Calu3 (cell line): ENCODE measurements around the gene ZNF205. TPM values are rescaled to one million over a fixed set of nuclear protein-coding genes. Genes with fewer than 3 reads are reported as not detected.

ENCODE experiments used
- BruUV-seq: library from RNA; stranded (reverse); fragments of 400-500 nt; replicated peaks from 2 replicates; lab custom pipeline; 2021; lab: Mats Ljungman, UMichigan
- CTCF ChIA-PET: fragments of 300-600 bp; sonication (Branson Sonifier 250); formaldehyde crosslinking; loops from one replicate; lab custom pipeline; 2022; ENCODE audit warnings: antibody characterized with exemption; lab: Charles Lee
- DNase-seq: peaks from one replicate; pipeline ENCODE4 v3.0.0; 2022
- H3K27ac Mint-ChIP-seq: one replicate; pipeline ENCODE4 v1.8.0; 2022; ENCODE audit warnings: mixed read lengths; ENCODE audit not compliant: unreplicated experiment
- H3K27me3 Mint-ChIP-seq: one replicate; pipeline ENCODE4 v1.8.0; 2022; ENCODE audit warnings: mixed read lengths; ENCODE audit not compliant: unreplicated experiment
- H3K36me3 Mint-ChIP-seq: one replicate; pipeline ENCODE4 v1.8.0; 2022; ENCODE audit warnings: mild to moderate bottlenecking, moderate library complexity, mixed read lengths; ENCODE audit not compliant: insufficient read depth, unreplicated experiment
- H3K4me1 Mint-ChIP-seq: one replicate; pipeline ENCODE4 v1.8.0; 2022; ENCODE audit warnings: mild to moderate bottlenecking, low read depth, mixed read lengths; ENCODE audit not compliant: unreplicated experiment
- H3K4me3 Mint-ChIP-seq: one replicate; pipeline ENCODE4 v1.8.0; 2022; ENCODE audit warnings: mild to moderate bottlenecking, low read depth, moderate library complexity, mixed read lengths; ENCODE audit not compliant: unreplicated experiment
- H3K9me3 Mint-ChIP-seq: one replicate; pipeline ENCODE4 v1.8.0; 2022; ENCODE audit warnings: low read depth, mixed read lengths; ENCODE audit not compliant: unreplicated experiment
- intact Hi-C: fragments of 100-400 bp; cut with micrococcal nuclease; formaldehyde crosslinking; loops from one replicate; pipeline ENCODE4 v1.10.0; 2022; ENCODE audit not compliant: unreplicated experiment
- total RNA-seq: library from RNA; stranded (reverse); gene quantifications from 2 replicates; pipeline ENCODE4 v1.2.3, GENCODE V29; 2022
- TF ChIP-seq, protein P1 (sequence below): fragments of 200-600 bp; IDR thresholded peaks from one replicate; pipeline ENCODE4 v1.8.0; 2022; ENCODE audit warnings: antibody characterized with exemption; ENCODE audit not compliant: unreplicated experiment

ZNF205 gene
- total RNA-seq, 1 experiment from 2014 or later = 17.2 TPM

GRCh38 chr16:3150346-3151218 is 38.2 kb downstream of the ZNF205 start:
- intact Hi-C loops = no loop called here

DNA sequence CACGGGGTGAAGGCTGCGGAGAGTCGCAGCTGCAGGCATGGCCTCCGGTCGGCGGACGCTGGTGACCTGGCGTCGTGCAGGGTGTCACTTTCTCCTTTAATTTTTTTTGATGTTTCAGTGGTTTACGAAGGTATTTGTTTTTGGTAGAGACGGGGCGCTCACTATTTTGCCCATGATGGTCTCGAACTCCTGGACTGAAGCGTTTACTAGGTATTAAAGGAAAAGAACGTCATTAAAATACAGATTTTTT is 39.6 kb downstream of the ZNF205 start:
- Mint-ChIP-seq H3K27ac (peak overlapping the region; percentile 100), H3K4me1 (peaks cover 21% of the 10 kb centered on the region), H3K4me3 (peak overlapping the region; percentile 89), H3K27me3 (no peaks in the 10 kb centered on the region), H3K9me3 (no peaks in the 10 kb centered on the region), H3K36me3 (peaks cover 53% of the 10 kb centered on the region)
- CTCF ChIA-PET = interaction anchor here (1.0 to 1.2 kb wide), 3 partner anchors 14 to 22 kb away, joined by 3 to 4 read pairs (median 3); no protein-coding TSS in a partner anchor
- TF ChIP-seq, protein P1, sequence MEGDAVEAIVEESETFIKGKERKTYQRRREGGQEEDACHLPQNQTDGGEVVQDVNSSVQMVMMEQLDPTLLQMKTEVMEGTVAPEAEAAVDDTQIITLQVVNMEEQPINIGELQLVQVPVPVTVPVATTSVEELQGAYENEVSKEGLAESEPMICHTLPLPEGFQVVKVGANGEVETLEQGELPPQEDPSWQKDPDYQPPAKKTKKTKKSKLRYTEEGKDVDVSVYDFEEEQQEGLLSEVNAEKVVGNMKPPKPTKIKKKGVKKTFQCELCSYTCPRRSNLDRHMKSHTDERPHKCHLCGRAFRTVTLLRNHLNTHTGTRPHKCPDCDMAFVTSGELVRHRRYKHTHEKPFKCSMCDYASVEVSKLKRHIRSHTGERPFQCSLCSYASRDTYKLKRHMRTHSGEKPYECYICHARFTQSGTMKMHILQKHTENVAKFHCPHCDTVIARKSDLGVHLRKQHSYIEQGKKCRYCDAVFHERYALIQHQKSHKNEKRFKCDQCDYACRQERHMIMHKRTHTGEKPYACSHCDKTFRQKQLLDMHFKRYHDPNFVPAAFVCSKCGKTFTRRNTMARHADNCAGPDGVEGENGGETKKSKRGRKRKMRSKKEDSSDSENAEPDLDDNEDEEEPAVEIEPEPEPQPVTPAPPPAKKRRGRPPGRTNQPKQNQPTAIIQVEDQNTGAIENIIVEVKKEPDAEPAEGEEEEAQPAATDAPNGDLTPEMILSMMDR = no peak
- DNase-seq = no peak
- BruUV-seq = no TSS peak
- intact Hi-C loops = no loop called here

More at GRCh38 chr16:3150346-3151218, 38.2 kb downstream of the ZNF205 start:
- CTCF ChIA-PET = interaction anchor here (0.6 to 2.4 kb wide), 13 partner anchors 8 to 547 kb away, joined by 3 to 23 read pairs (median 5); partner anchors contain the start of gene ZNF213
- TF ChIP-seq, protein P1 = no peak
- Mint-ChIP-seq H3K9me3 (no peaks in the 10 kb centered on the region), H3K27me3 (peaks cover 3% of the 10 kb centered on the region), H3K27ac (peak overlapping the region; percentile 98), H3K4me1 (peaks cover 20% of the 10 kb centered on the region), H3K36me3 (peaks cover 48% of the 10 kb centered on the region), H3K4me3 (peak overlapping the region; percentile 89)
- DNase-seq = peak; percentile 99
- BruUV-seq = TSS peak; percentile 97

- DNase-seq = peak; percentile 98
- CTCF ChIA-PET = interaction anchor here (1.0 to 1.2 kb wide), 3 partner anchors 14 to 23 kb away, joined by 3 to 4 read pairs (median 3); no protein-coding TSS in a partner anchor
- TF ChIP-seq, protein P1 = peak; percentile 49
- H3K4me1 Mint-ChIP-seq = peaks cover 25% of the 10 kb centered on the region
- H3K27ac Mint-ChIP-seq = peak overlapping the region; percentile 100
- no TSS peak for BruUV-seq
- H3K9me3 Mint-ChIP-seq = no peaks in the 10 kb centered on the region
- intact Hi-C loops = no loop called here
- H3K27me3 Mint-ChIP-seq = no peaks in the 10 kb centered on the region
- H3K36me3 Mint-ChIP-seq = peaks cover 58% of the 10 kb centered on the region
- H3K4me3 Mint-ChIP-seq = peak overlapping the region; percentile 89
These were observed 40.0 kb downstream of the ZNF205 start for GRCh38 chr16:3152277-3152990.

DNA sequence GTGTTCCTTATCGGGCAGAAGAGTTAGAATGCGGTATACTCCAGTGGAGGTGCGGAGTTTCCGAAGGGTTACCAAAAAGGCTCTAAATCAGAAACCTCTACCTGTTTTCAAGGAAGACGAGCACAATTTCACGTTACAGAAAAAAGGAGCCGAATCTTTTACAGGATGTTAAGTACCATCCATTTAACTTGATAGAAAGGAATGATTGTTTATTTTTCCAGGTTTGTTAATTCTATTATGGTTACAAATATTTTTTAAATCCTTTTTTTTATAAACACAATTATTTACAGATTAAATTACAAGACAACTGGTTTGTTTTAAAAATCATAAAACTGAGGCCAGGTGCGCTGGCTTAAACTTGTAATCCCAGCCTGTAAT is 40.6 kb downstream of the ZNF205 start:
- no peaks in the 10 kb centered on the region for H3K9me3 Mint-ChIP-seq
- H3K36me3 Mint-ChIP-seq = peaks cover 63% of the 10 kb centered on the region
- BruUV-seq = no TSS peak
- CTCF ChIA-PET = interaction anchor here (1.2 kb wide), 2 partner anchors 19 to 23 kb away, joined by 3 read pairs; no protein-coding TSS in a partner anchor
- H3K27me3 Mint-ChIP-seq = no peaks in the 10 kb centered on the region
- DNase-seq = no peak
- peak overlapping the region; percentile 100 for H3K27ac Mint-ChIP-seq
- intact Hi-C loops = no loop called here
- H3K4me3 Mint-ChIP-seq = peak overlapping the region; percentile 89
- peaks cover 31% of the 10 kb centered on the region for H3K4me1 Mint-ChIP-seq
- TF ChIP-seq, protein P1 = no peak
